GM18507 (cell line): ENCODE data around the gene TAS2R20.
"Not testable (repeated sequence)": the region's sequence is repeated elsewhere in the genome, so short reads cannot be mapped to it uniquely, and the experiment has no call there.

Experiments used
- DNase-seq: peaks from one replicate; pipeline ENCODE4 v3.0.0; 2011; ENCODE audit warnings: low read depth; ENCODE audit not compliant: insufficient read length; ENCODE audit errors: extremely low spot score
- FAIRE-seq: peaks from 2 replicates; lab custom pipeline; 2011; peaks lifted over from hg19 to GRCh38; lab: Jason Lieb, UNC

Gene TAS2R20, protein sequence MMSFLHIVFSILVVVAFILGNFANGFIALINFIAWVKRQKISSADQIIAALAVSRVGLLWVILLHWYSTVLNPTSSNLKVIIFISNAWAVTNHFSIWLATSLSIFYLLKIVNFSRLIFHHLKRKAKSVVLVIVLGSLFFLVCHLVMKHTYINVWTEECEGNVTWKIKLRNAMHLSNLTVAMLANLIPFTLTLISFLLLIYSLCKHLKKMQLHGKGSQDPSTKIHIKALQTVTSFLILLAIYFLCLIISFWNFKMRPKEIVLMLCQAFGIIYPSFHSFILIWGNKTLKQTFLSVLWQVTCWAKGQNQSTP

DNA sequence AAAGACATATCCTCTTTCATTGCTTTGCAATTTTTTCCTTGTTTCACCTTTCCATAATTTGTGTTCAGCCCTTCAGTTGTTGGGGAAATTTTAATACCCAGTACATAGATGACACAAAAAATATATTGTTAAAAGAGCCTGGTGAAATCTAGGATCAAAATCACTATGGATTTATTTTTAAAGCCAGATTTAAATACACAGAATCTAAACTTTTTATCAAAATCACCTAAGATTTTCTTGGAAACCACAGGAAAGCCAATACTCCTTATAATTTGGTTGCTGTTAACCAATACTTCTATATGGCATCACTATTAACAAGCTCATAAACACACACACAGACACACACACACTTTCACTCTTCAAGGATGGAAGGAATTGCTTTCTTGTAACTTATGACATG lies at the start of gene TAS2R20:
Gene TAS2R20 (minus strand): TSS at position 101 of the 400 bp plus-strand sequence. CDS start 429 bp downstream, outside the sequence.
- DNase-seq (no peak), FAIRE-seq (no peak)

DNA sequence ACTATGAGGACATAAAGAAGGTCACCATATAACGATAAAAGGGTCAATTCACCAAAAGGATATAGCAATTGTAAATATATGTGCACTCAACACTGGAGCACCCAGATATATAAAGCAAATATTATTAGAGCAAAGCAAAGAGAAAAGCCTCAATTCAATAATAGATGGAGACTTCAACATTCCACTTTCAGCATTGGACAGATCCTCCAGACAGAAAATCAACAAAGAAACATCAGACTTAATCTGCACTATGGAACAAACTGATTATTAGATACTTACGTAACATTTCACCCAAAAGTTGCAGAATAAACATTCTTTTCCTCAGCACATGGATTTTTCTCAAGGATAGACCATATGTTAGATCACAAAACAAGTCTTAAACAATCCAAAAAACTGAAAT lies 43.3 kb upstream of the TAS2R20 start:
- not testable (repeated sequence) for FAIRE-seq, DNase-seq

DNA sequence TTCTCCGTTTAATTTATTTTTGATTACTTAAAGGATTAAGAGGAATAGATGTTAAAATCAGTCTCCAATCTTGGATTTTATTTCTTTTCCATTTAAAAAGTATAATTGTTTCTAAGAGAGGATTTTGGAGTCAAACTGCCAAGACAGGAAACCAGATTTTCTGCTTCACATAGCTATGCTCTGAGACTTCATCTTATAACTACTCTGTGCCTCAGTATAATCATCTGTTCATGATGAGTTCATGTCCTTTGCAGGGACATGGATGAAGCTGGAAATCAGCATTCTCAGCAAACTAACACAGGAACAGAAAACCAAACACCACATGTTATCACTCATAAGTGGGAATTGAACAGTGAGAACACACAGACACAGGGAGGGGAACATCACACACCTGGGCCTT lies 42.1 kb upstream of the TAS2R20 start:
- no peak for DNase-seq
- FAIRE-seq: no peak

DNA sequence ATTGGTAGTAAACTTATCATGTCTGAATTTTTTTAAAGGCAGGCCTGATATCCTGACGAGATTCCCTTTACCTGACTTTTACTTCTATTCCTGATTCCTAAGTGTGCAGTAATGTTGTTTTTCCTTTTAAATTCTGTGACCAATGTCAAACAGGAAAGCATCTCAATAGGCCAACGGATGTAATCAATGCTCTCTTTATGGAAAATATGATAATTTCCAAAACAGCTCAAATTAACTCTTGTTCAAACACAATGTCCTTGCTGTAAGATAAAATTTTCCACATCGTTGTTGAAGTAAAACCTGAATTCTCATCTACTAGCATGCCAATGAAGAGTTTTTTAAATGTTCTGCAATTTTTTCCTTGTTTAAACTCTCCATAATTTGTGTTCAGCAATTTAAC lies 41.1 kb upstream of the TAS2R20 start:
- DNase-seq (no peak), FAIRE-seq (peak; percentile 51)

DNA sequence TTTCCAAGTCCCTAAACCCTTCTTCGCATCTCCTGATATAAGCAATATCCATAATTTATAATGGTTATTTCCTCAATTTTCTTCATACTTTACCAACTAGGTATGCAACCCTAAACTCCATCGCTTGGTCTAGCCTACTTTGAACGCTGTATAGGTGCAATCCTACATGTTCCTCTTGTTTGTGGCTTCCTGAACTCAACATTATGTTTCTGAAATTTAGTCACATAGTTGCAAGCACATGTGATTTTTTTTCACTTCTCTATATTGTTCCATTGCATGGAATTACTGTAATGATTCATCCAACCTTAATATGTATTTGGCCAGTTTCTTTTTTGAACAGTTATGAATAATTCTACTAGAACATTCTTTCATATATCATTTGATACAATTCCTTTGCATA lies 35.9 kb upstream of the TAS2R20 start:
- not testable (repeated sequence) for DNase-seq
- FAIRE-seq: peak; percentile 75

DNA sequence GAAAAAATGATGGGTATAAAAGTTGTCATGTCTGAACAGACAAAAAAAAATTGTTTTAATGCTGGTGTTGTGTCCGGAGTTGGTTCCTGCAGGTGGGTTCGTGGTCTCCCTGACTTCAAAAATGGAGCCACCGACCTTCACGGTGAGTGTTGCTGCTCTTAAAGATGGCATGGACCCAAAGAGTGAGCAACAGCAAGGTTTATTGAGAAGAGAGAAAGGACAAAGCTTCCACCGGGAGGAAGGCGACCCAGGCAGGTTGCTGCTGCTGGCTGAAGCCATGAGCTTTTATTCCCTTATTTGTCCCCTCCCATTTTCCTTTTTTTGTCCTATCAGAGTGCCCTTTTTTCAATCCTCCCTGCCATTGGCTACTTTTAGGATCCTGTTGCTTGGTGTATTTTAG lies 33.2 kb upstream of the TAS2R20 start, which contains the start of gene TAS2R31:
Gene TAS2R31 (minus strand): TSS at position 101 of the 400 bp plus-strand sequence. CDS start 72 bp downstream, at position 29.
- DNase-seq (no peak), FAIRE-seq (no peak)

DNA sequence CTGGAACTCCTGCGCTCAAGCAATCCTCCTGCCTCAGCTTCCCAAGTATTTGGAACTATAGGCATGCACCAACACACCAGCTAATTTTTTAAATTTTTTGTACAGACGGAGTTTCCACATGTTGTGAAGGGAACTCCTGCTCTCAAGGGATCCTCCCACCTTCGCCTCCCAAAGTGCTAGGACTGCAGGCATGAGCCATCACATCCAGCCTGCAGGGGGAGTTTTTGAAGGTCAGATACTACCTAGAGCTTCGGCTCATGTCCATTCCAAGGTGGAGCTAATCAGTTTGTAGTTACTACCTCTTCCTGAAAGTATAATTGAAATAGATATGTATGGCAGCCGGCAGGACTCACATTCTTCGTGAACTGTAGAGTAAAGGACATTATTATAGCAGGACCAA lies 28.0 kb upstream of the TAS2R20 start:
- DNase-seq (no peak), FAIRE-seq (no peak)

DNA sequence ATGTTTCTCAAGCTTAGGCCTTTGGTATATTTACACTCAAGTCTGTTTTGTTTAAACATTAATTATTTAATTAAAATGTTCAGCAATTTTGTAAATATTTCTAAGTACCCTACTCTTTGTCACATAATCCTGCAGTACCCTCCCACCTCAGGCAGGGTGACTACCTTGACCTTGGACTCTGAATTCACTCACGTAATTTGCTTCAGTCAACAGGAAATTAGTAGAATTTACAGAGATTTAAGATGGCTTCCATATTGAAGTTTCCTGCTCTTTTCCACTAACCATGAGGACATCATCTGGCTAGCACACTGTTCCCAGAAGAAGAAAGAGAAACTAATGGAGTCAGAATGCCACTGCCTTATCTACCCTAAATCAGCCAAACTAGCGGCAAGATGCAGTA lies 25.3 kb upstream of the TAS2R20 start:
- FAIRE-seq (no peak), DNase-seq (no peak)

DNA sequence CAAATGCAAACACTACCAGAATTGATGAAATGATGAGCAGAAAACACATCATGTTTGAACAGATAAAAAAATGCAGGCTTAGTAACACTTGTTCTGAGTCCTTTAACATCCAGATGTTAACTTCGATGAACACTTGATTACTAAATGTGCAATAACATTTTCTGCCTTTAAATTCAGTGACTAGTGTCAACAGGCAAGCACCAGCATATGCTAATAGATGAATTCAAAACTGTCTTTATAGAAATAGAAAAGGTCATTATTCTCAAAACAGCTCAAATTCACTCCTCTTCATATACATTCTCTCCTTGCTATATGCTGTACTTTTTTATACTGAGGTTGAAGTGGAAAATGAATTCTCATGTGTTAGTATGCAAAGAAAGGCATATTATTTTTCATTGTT lies 24.4 kb upstream of the TAS2R20 start, which contains the start of gene TAS2R19:
Gene TAS2R19 (minus strand): TSS at position 101 of the 400 bp plus-strand sequence. CDS start 49 bp downstream, at position 52.
- DNase-seq (no peak), FAIRE-seq (no peak)

DNA sequence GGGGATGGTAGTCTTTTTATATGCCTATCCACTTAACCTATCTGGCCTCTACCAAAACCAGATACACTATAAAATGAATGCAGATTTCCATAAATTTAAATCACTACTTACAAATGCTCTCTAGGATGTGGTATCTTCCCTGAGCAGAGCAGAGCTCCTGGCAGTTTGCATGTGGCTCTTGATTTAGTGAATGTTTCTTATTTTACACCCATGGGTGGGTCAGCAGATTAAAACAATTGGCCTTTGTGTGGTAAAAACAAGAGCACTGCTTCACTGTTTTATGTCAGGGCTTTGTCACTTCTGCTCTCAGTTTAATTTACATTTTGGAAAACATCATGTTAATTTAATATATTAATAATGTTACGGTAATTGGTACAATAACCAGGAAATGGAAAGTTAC lies 18.8 kb upstream of the TAS2R20 start:
- no peak for FAIRE-seq
- DNase-seq: no peak

DNA sequence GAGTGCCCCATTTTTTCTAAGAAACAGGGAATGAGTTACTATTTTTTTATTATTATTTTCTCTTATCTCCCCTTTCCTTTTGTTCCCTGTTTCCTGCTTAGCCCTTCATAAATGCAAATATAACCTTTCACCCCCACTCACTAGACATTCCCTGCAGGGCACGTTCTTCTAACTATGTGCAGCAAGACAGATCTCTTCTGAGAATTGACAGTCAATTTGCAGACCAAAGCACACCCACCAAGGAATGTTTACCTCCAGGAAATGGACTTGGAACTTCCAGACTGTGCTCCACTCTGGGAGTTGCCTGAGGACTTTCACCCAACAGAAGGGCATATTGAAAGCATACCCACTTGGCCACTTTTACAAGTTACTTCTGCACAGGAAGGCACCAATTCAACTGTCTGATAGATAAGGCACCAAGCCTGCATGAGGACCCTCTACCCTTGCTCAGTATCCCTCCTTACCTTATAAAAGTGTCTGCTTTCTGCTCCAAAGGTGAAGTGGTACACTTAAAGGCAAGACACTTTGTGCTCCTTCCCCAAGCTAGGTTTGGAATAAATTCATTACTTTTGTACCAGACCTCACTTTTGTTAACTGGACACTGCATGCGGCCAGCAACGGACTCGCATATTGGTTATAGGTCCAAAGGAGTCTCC lies 17.8 kb upstream of the TAS2R20 start:
- DNase-seq (no peak), FAIRE-seq (no peak)

DNA sequence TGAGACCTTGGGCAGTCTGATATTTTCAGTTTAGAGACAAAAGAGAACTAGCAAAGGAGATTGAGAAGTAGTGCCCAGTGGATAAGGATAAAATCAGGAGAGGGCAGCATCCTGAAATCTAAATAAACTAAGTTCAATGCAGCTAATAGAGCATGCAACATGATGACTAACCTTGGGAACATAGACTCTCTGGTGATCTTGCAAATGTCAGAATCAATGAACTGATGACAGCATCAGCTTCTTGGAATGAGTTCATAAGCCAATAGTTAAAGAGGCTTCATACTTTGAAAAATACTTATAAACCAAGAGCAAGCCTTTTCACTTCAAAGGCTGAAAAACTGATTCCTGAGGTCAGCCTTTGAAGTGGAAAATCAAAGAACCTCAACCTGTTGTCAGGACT lies 16.1 kb upstream of the TAS2R20 start:
- FAIRE-seq (no peak), DNase-seq (no peak)

DNA sequence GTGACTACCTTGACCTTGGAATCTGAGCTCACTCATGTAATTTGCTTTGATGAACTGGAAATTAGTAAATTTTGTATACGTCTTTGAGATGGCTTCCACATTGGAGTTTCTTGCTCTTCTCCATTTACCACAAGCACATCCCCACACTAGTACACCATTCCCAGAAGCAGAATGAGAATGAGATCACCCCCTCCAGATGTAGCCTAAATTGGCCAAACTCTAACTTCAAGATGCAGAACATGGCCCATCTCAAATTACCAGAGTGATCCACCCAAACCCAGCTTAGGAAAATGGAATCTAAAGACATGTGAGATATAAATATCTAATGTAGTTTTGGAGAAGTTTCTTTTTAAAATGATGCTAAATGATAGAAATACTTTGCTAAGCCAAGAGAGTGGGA lies 9.5 kb upstream of the TAS2R20 start:
- FAIRE-seq (no peak), DNase-seq (no peak)

DNA sequence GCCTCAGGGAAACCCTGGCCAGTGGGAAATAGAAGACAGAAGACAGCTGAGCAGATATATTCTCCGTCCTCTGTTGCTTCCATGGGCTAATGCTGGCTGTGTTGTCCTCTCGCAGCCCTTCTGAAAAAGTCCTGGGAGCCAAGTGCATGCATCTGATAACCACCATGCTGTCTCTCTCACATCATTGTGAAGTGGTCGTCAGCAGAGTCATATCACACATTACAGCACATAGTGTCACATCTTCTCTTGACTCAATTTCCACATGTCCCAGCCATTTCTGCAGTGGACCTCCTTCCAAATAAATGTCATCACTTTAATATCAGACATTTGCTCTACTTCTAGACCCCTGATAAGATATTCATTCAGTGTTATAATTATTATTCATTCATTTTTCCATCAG lies 3.8 kb downstream of the TAS2R20 start:
- no peak for FAIRE-seq
- no peak for DNase-seq

DNA sequence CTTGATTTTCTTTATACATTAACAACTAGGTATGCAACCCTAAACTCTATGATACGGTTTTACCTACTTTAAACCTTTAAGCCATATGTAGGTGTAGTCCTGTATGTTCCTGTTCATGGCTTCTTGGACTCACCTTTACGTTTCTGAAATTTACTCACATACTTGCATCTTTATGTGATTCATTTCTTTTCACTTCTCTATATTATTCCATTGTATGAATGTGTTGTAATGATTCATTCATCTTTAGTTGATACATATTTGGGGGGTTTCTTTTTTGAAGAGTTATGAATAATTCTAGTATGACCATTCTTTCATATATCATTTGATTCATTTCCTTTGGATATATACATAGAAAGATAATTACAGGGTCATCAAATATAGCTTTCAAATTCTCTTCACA lies 9.0 kb downstream of the TAS2R20 start:
- no peak for FAIRE-seq
- no peak for DNase-seq

DNA sequence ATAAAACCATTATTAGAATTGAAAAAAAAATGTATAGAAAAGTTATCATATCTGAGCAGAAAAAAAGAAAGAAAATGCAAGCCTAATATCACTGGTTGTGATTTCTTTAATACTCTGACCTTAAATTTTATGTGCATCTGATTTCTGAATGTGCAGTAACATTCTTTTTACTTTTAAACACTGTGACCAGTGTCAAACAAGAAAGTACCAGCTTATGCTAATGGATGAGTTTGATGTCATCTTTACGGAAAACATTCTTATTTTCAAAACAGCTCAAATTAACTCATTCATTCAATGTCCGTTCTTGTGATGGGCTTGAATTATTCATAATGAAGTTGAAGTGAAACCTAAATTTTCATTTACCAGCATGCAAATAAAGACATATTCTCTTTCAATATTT lies 11.3 kb downstream of the TAS2R20 start, which contains the start of gene TAS2R50:
Gene TAS2R50 (minus strand): TSS at position 101 of the 400 bp plus-strand sequence. CDS start 52 bp downstream, at position 49.
- FAIRE-seq: no peak
- no peak for DNase-seq

DNA sequence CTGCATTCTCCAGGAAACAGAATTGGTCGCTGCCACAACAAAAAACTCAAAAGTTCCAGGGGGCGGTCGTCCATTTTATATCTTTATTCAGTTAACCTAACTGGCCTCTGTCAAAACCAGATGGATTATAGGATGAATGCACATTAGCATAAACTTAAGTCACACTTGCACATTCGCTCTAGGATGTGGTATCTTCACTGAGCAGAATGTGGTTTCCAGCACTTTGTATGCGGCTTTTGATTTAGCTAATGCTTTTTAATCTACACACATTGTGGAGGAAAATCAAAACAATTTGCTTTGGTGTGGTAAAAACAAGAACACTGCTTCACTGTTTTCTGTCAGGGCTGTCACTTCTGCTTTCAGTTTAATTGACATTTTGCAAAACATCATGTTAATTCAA lies 15.9 kb downstream of the TAS2R20 start:
- no peak for FAIRE-seq
- no peak for DNase-seq

DNA sequence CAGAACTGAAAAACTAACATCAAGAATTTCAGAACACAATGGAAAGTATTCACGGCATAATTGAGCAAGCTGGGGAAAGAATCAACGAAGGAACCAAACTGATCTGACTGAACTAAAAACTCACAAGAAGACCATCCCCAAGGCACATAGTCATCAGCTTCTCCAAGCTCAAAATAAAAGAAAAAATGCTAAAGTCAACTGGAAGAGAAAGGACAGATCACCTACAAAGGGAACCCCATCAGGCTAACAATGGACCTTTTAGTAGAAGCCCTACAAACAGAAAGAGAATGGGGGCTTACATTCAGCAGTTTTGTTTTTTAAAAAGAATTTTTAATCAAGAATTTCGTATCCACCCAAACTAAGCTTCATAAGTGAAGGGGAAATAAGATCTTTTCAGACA lies 23.1 kb downstream of the TAS2R20 start:
- DNase-seq (no peak), FAIRE-seq (peak; percentile 41)

DNA sequence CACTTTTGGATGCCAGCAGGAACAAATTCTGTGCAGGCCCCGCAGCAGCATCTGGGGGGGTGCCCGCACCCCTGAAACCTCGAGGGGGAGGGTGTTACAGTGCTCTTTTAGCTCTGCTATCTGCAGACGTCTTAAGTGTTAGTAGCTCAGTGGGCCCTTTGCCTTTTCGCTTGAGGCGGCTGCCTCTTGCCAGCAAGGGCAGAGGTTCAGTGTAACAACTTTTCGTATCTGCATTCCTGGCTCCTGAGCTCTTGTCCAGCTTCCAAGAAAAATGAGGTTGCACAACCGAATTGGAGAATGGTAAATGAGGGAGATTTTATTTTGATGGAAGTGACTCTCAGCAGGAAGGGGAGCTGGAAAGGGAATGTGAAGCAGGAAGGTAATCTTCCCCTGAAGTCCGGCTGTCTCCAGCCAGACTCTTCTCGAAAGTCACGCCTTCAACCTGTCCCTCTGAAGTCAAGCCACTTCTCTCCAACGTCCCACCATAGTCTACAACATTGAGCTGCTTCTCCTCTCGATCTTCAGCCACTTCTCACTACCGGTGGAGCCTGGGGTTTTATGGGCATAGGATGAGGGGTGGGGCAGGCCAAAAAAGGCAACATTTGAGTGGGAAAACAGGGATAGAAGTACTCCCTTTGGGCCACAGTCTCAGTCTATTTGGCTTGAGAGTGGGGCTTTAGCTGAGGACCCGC lies 29.2 kb downstream of the TAS2R20 start:
- DNase-seq (no peak), FAIRE-seq (no peak)

DNA sequence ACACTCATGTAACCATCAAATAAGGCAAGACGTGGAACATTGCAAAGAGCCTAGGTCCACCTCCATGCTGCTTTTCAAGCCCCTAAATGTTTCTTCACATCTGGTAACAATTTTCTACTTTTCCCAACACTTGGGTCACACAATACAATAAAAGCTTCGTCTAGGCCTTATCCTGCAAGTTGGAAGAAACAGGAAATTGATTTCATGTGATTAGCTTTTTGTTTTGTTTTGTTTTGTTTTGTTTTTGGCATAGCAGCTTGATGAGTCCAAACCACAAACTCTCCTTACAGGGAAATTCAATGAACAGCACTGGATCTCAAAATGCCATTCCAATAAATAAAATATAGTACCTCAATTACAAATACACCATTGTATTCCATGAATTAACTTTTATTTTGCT lies 30.7 kb downstream of the TAS2R20 start:
- no peak for DNase-seq
- peak; percentile 15 for FAIRE-seq
